Measurements from ENCODE around the gene TRAPPC14.

DNA sequence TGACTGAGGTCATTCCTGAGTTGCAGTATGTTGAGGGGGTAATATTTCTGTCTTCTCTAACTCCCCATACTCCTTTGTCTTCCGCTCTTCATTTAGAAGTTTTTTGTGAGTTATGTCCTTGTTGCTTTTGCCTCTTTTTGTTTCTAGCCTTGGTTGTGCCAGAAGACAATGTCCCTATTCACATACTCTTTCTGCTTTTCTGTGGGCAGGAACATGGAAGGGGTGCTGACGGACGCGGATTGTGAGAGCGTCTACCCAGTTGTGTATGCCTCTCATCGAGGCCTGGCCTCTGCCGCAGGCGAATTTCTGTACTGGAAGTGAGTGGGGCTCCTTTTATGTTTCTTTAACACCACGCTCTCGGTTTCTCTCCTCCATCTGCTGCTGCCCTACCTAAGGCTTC, 39.7 kb upstream of the TRAPPC14 start:
- no peak for TF ChIP-seq CTCF (tag by site-specific recombination; IDR thresholded peaks at IDR 0.05)
- no peak for TF ChIP-seq ZNF146 (tag by site-specific recombination; IDR thresholded peaks at IDR 0.05)
- TF ChIP-seq ZBTB1 (tag by site-specific recombination; IDR thresholded peaks at IDR 0.05), result no peak
- TF ChIP-seq ZNF561 (tag by site-specific recombination; IDR thresholded peaks at IDR 0.05; ENCODE audit: borderline replicate concordance), result no peak
- TF ChIP-seq BCL11A (tag by site-specific recombination; IDR thresholded peaks at IDR 0.05; ENCODE audit: low read depth), result no peak
- no peak for TF ChIP-seq ZNF830 (tag by site-specific recombination; IDR thresholded peaks at IDR 0.05; ENCODE audit: low read depth)
- TF ChIP-seq, protein P1, sequence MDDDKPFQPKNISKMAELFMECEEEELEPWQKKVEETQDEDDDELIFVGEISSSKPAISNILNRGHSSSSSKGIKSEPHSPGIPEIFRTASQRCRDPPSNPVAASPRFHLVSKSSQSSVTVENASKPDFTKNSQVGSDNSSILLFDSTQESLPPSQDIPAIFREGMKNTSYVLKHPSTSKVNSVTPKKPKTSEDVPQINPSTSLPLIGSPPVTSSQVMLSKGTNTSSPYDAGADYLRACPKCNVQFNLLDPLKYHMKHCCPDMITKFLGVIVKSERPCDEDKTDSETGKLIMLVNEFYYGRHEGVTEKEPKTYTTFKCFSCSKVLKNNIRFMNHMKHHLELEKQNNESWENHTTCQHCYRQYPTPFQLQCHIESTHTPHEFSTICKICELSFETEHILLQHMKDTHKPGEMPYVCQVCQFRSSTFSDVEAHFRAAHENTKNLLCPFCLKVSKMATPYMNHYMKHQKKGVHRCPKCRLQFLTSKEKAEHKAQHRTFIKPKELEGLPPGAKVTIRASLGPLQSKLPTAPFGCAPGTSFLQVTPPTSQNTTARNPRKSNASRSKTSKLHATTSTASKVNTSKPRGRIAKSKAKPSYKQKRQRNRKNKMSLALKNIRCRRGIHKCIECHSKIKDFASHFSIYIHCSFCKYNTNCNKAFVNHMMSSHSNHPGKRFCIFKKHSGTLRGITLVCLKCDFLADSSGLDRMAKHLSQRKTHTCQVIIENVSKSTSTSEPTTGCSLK (tag by site-specific recombination; IDR thresholded peaks at IDR 0.05), result no peak
- TF ChIP-seq ZBTB8A (tag by site-specific recombination; IDR thresholded peaks at IDR 0.05), result no peak
- no peak for TF ChIP-seq ATF2 (tag by site-specific recombination; IDR thresholded peaks at IDR 0.05; ENCODE audit: low read depth)
- TF ChIP-seq ZNF121 (tag by site-specific recombination; IDR thresholded peaks at IDR 0.05), result no peak
- TF ChIP-seq ZNF239 (tag by site-specific recombination; IDR thresholded peaks at IDR 0.05), result no peak
- no peak for TF ChIP-seq ZNF530 (tag by site-specific recombination; IDR thresholded peaks at IDR 0.05; ENCODE audit: low read depth)

Data from HEK293 (cell line).